LHCN-M2 (cell line): ENCODE measurements around the gene HEXIM1. TPM values are rescaled to one million over a fixed set of nuclear protein-coding genes. Genes with fewer than 3 reads are reported as not detected.

Experiments
- DNase-seq: peaks from one replicate; pipeline ENCODE4 v3.0.0-alpha.2; 2012; ENCODE audit warnings: low read depth
- polyA plus RNA-seq: library from polyadenylated mRNA; unstranded; fragments of >200 nt; gene quantifications from one replicate; pipeline ENCODE4 v1.2.1, GENCODE V29; 2012; ENCODE audit warnings: missing spikeins
- total RNA-seq: library from RNA; depleted of rRNA; stranded (reverse); fragments of >200 nt; gene quantifications from 2 replicates; pipeline ENCODE4 v1.2.3, GENCODE V29; 2014; rRNA removed

Gene HEXIM1
- 7.2 and 11.1 TPM in 2 replicates for total RNA-seq
- polyA plus RNA-seq = 18.9 TPM

- DNase-seq = peak; percentile 100
Measured at GRCh38 chr17:45148183-45149036, at the start of gene HEXIM1. Gene HEXIM1 (plus strand): TSS chr17:45148475. CDS start chr17:45149191, 716 bp downstream.

- peak; percentile 62 for DNase-seq
Measured at GRCh38 chr17:45098869-45099616, 49.2 kb upstream of the HEXIM1 start.

GRCh38 chr17:45101546-45101882 is 46.8 kb upstream of the HEXIM1 start:
- DNase-seq = no peak

GRCh38 chr17:45101883-45102811 is 46.1 kb upstream of the HEXIM1 start:
- DNase-seq = peak; percentile 31

- DNase-seq = no peak
Measured at GRCh38 chr17:45102856-45103255, 45.4 kb upstream of the HEXIM1 start.

- no peak for DNase-seq
Measured at GRCh38 chr17:45103269-45103795, 44.9 kb upstream of the HEXIM1 start.

- DNase-seq = peak; percentile 30
Measured at GRCh38 chr17:45104029-45104428, 44.2 kb upstream of the HEXIM1 start.

GRCh38 chr17:45104497-45104896 is 43.8 kb upstream of the HEXIM1 start:
- no peak for DNase-seq

GRCh38 chr17:45104907-45105624 is 43.2 kb upstream of the HEXIM1 start:
- DNase-seq = no peak

GRCh38 chr17:45106096-45106495 is 42.2 kb upstream of the HEXIM1 start:
- DNase-seq = no peak

GRCh38 chr17:45106582-45106981 is 41.7 kb upstream of the HEXIM1 start:
- DNase-seq = no peak

- DNase-seq = no peak
Measured at GRCh38 chr17:45107293-45108010, 40.8 kb upstream of the HEXIM1 start.

GRCh38 chr17:45108051-45108450 is 40.2 kb upstream of the HEXIM1 start:
- DNase-seq = no peak

GRCh38 chr17:45108595-45109521 is 39.4 kb upstream of the HEXIM1 start:
- DNase-seq = no peak

GRCh38 chr17:45110676-45111611 is 37.3 kb upstream of the HEXIM1 start:
- peak; percentile 24 for DNase-seq

GRCh38 chr17:45111850-45112249 is 36.4 kb upstream of the HEXIM1 start:
- DNase-seq = no peak

- DNase-seq = no peak
Measured at GRCh38 chr17:45112559-45113423, 35.5 kb upstream of the HEXIM1 start.
